Esophagus squamous epithelium (tissue), 4 donors: Measurements from ENCODE around the gene LEKR1.

ENCODE experiments used
- POLR2A ChIP-seq, 4 donors: fragments of 450-650 bp; IDR thresholded peaks; one replicate each; pipeline ENCODE4 v1.6.1; 2017; ENCODE audit warnings: antibody characterized with exemption in 4 of 4, mild to moderate bottlenecking in 4 of 4, moderate library complexity in 3 of 4
- TF ChIP-seq, protein P1 (sequence below), 6 experiments: fragments of 450-650 bp in 4 of 6; fragments of 200-600 bp in 2 of 6; sonication (generic) in 2 of 6; IDR thresholded peaks; one replicate each; pipeline ENCODE4 v1.5.1; 2016 to 2019; ENCODE audit warnings: antibody characterized with exemption in 6 of 6, mild to moderate bottlenecking in 4 of 6, moderate library complexity in 4 of 6

GRCh38 chr3:157069406-157069805, 243.3 kb downstream of the LEKR1 start:
- TF ChIP-seq POLR2A (IDR thresholded peaks at IDR 0.05): no peak
- TF ChIP-seq, protein P1, sequence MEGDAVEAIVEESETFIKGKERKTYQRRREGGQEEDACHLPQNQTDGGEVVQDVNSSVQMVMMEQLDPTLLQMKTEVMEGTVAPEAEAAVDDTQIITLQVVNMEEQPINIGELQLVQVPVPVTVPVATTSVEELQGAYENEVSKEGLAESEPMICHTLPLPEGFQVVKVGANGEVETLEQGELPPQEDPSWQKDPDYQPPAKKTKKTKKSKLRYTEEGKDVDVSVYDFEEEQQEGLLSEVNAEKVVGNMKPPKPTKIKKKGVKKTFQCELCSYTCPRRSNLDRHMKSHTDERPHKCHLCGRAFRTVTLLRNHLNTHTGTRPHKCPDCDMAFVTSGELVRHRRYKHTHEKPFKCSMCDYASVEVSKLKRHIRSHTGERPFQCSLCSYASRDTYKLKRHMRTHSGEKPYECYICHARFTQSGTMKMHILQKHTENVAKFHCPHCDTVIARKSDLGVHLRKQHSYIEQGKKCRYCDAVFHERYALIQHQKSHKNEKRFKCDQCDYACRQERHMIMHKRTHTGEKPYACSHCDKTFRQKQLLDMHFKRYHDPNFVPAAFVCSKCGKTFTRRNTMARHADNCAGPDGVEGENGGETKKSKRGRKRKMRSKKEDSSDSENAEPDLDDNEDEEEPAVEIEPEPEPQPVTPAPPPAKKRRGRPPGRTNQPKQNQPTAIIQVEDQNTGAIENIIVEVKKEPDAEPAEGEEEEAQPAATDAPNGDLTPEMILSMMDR (IDR thresholded peaks at IDR 0.05): no peak
